Measurements from ENCODE around the gene ANG.

DNA sequence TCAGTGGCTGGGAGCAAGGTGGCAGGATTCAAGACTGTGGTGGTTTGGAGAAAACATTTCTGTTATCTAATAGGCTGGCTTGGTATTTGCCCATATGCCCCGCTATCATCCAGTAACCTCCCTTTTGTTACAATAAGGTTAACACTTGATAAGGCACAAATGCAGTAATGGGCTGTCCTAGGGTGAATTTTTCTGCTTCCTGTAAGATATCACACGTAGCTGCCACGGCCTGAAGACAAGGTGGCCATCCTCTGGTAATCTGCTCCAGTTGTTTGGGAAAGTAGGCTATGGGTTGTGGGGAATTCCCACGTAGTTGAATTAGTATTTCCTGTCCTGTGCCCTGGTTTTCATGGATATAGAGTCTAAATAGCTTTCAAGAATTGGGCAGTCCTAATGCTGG, 23.1 kb downstream of the ANG start:
- TF ChIP-seq ZNF350 (tag by site-specific recombination; IDR thresholded peaks at IDR 0.05) (no peak), ZNF140 (tag by site-specific recombination; IDR thresholded peaks at IDR 0.05) (no peak), ZNF274 (IDR thresholded peaks at IDR 0.05; ENCODE audit: low read length) (no peak), ZNF274 (tag by site-specific recombination; IDR thresholded peaks at IDR 0.05; ENCODE audit: borderline replicate concordance) (no peak), ZNF785 (tag by site-specific recombination; IDR thresholded peaks at IDR 0.05) (no peak), KLF9 (tag by site-specific recombination; IDR thresholded peaks at IDR 0.05; ENCODE audit: low read depth) (no peak), ZNF23 (tag by site-specific recombination; IDR thresholded peaks at IDR 0.05; ENCODE audit: borderline replicate concordance) (no peak), ZNF654 (tag by site-specific recombination; IDR thresholded peaks at IDR 0.05; ENCODE audit: low read depth) (no peak), ZNF175 (tag by site-specific recombination; IDR thresholded peaks at IDR 0.05) (no peak)
- TF ChIP-seq, protein P1, sequence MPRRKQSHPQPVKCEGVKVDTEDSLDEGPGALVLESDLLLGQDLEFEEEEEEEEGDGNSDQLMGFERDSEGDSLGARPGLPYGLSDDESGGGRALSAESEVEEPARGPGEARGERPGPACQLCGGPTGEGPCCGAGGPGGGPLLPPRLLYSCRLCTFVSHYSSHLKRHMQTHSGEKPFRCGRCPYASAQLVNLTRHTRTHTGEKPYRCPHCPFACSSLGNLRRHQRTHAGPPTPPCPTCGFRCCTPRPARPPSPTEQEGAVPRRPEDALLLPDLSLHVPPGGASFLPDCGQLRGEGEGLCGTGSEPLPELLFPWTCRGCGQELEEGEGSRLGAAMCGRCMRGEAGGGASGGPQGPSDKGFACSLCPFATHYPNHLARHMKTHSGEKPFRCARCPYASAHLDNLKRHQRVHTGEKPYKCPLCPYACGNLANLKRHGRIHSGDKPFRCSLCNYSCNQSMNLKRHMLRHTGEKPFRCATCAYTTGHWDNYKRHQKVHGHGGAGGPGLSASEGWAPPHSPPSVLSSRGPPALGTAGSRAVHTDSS (tag by site-specific recombination; IDR thresholded peaks at IDR 0.05), result no peak
- TF ChIP-seq, protein P2, sequence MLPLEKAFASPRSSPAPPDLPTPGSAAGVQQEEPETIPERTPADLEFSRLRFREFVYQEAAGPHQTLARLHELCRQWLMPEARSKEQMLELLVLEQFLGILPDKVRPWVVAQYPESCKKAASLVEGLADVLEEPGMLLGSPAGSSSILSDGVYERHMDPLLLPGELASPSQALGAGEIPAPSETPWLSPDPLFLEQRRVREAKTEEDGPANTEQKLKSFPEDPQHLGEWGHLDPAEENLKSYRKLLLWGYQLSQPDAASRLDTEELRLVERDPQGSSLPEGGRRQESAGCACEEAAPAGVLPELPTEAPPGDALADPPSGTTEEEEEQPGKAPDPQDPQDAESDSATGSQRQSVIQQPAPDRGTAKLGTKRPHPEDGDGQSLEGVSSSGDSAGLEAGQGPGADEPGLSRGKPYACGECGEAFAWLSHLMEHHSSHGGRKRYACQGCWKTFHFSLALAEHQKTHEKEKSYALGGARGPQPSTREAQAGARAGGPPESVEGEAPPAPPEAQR (tag by site-specific recombination; IDR thresholded peaks at IDR 0.05), result no peak
- TF ChIP-seq, protein P3, sequence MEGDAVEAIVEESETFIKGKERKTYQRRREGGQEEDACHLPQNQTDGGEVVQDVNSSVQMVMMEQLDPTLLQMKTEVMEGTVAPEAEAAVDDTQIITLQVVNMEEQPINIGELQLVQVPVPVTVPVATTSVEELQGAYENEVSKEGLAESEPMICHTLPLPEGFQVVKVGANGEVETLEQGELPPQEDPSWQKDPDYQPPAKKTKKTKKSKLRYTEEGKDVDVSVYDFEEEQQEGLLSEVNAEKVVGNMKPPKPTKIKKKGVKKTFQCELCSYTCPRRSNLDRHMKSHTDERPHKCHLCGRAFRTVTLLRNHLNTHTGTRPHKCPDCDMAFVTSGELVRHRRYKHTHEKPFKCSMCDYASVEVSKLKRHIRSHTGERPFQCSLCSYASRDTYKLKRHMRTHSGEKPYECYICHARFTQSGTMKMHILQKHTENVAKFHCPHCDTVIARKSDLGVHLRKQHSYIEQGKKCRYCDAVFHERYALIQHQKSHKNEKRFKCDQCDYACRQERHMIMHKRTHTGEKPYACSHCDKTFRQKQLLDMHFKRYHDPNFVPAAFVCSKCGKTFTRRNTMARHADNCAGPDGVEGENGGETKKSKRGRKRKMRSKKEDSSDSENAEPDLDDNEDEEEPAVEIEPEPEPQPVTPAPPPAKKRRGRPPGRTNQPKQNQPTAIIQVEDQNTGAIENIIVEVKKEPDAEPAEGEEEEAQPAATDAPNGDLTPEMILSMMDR (tag by site-specific recombination; IDR thresholded peaks at IDR 0.05), result no peak
- TF ChIP-seq, protein P4, sequence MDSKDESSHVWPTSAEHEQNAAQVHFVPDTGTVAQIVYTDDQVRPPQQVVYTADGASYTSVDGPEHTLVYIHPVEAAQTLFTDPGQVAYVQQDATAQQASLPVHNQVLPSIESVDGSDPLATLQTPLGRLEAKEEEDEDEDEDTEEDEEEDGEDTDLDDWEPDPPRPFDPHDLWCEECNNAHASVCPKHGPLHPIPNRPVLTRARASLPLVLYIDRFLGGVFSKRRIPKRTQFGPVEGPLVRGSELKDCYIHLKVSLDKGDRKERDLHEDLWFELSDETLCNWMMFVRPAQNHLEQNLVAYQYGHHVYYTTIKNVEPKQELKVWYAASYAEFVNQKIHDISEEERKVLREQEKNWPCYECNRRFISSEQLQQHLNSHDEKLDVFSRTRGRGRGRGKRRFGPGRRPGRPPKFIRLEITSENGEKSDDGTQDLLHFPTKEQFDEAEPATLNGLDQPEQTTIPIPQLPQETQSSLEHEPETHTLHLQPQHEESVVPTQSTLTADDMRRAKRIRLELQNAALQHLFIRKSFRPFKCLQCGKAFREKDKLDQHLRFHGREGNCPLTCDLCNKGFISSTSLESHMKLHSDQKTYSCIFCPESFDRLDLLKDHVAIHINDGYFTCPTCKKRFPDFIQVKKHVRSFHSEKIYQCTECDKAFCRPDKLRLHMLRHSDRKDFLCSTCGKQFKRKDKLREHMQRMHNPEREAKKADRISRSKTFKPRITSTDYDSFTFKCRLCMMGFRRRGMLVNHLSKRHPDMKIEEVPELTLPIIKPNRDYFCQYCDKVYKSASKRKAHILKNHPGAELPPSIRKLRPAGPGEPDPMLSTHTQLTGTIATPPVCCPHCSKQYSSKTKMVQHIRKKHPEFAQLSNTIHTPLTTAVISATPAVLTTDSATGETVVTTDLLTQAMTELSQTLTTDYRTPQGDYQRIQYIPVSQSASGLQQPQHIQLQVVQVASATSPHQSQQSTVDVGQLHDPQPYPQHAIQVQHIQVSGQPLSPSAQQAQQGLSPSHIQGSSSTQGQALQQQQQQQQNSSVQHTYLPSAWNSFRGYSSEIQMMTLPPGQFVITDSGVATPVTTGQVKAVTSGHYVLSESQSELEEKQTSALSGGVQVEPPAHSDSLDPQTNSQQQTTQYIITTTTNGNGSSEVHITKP (tag by site-specific recombination; IDR thresholded peaks at IDR 0.05), result no peak
- TF ChIP-seq, protein P5, sequence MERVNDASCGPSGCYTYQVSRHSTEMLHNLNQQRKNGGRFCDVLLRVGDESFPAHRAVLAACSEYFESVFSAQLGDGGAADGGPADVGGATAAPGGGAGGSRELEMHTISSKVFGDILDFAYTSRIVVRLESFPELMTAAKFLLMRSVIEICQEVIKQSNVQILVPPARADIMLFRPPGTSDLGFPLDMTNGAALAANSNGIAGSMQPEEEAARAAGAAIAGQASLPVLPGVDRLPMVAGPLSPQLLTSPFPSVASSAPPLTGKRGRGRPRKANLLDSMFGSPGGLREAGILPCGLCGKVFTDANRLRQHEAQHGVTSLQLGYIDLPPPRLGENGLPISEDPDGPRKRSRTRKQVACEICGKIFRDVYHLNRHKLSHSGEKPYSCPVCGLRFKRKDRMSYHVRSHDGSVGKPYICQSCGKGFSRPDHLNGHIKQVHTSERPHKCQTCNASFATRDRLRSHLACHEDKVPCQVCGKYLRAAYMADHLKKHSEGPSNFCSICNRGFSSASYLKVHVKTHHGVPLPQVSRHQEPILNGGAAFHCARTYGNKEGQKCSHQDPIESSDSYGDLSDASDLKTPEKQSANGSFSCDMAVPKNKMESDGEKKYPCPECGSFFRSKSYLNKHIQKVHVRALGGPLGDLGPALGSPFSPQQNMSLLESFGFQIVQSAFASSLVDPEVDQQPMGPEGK (tag by site-specific recombination; IDR thresholded peaks at IDR 0.05), result no peak
- TF ChIP-seq, protein P6, sequence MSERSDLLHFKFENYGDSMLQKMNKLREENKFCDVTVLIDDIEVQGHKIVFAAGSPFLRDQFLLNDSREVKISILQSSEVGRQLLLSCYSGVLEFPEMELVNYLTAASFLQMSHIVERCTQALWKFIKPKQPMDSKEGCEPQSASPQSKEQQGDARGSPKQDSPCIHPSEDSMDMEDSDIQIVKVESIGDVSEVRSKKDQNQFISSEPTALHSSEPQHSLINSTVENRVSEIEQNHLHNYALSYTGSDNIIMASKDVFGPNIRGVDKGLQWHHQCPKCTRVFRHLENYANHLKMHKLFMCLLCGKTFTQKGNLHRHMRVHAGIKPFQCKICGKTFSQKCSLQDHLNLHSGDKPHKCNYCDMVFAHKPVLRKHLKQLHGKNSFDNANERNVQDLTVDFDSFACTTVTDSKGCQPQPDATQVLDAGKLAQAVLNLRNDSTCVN (tag by site-specific recombination; optimal IDR thresholded peaks at IDR 0.05), result no peak
